ENCODE data around the gene FBXO17. TPM values are rescaled to one million over a fixed set of nuclear protein-coding genes. Genes with fewer than 3 reads are reported as not detected.
A peak's percentile ranks its signal among the peaks of the same experiment; 100 is the strongest.

Gene FBXO17
- total RNA-seq, 3 donors from 2014 or later (not counting 1 experiment from before 2014, with no cell fraction given) = not detected

DNA sequence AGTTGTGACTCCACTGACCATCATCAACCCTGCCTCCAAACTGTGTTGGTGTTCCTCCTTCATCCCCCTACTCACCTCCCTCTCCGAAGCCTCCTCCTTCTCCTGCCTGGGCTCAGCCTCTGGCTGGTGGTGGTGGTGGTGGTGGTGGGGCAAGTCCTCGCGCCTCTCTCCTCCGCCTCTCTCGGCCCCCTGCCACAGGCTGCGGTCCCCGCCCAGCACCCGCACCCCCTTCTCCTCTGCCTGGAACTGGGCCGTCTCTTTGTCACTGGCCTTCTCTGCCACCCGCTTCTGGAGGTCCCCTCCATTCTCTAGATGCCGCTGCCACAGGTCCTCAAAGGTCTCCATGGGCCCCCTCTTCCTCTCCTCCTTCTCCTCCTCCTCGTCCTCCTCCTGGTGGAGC lies 65.1 kb downstream of the FBXO17 start:
- intact Hi-C loops (cut with micrococcal nuclease) = no loop called here
- ATAC-seq = no peak
- Mint-ChIP-seq H3K9me3 (no peaks in the 10 kb centered on the region), H3K36me3 (no peaks in the 10 kb centered on the region), H3K27ac (peak overlapping the region in 1 of 2 donors; percentile 31), H3K4me1 (peaks cover 16 to 42% of the 10 kb centered on the region in 2 donors), H3K27me3 (ENCODE audit: low read depth in 2 of 2) (no peaks in the 10 kb centered on the region), H3K4me3 (peak overlapping the region; percentile 45)
- no peak for DNase-seq
- no peaks in the 10 kb centered on the region for H3K27me3 ChIP-seq (ENCODE audit: control insufficient read depth, insufficient read depth, low read length)
- H3K9me3 ChIP-seq (ENCODE audit: control insufficient read depth, insufficient read depth, low read length) = no peaks in the 10 kb centered on the region
- H3K27ac ChIP-seq (ENCODE audit: low read length) = no peak overlapping the region
- H3K4me1 ChIP-seq (ENCODE audit: control insufficient read depth, insufficient read depth, low read length) = peaks cover 25% of the 10 kb centered on the region
- no peak overlapping the region for H3K4me3 ChIP-seq (ENCODE audit: low read length)
- TF ChIP-seq, protein P1, sequence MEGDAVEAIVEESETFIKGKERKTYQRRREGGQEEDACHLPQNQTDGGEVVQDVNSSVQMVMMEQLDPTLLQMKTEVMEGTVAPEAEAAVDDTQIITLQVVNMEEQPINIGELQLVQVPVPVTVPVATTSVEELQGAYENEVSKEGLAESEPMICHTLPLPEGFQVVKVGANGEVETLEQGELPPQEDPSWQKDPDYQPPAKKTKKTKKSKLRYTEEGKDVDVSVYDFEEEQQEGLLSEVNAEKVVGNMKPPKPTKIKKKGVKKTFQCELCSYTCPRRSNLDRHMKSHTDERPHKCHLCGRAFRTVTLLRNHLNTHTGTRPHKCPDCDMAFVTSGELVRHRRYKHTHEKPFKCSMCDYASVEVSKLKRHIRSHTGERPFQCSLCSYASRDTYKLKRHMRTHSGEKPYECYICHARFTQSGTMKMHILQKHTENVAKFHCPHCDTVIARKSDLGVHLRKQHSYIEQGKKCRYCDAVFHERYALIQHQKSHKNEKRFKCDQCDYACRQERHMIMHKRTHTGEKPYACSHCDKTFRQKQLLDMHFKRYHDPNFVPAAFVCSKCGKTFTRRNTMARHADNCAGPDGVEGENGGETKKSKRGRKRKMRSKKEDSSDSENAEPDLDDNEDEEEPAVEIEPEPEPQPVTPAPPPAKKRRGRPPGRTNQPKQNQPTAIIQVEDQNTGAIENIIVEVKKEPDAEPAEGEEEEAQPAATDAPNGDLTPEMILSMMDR (IDR thresholded peaks at IDR 0.05) = no peak
- H3K36me3 ChIP-seq (ENCODE audit: control insufficient read depth, insufficient read depth, low read length) = peaks cover 19% of the 10 kb centered on the region
- 99% methylated on average over 11 of the region's 12 CpGs for WGBS (ENCODE audit: insufficient coverage)

DNA sequence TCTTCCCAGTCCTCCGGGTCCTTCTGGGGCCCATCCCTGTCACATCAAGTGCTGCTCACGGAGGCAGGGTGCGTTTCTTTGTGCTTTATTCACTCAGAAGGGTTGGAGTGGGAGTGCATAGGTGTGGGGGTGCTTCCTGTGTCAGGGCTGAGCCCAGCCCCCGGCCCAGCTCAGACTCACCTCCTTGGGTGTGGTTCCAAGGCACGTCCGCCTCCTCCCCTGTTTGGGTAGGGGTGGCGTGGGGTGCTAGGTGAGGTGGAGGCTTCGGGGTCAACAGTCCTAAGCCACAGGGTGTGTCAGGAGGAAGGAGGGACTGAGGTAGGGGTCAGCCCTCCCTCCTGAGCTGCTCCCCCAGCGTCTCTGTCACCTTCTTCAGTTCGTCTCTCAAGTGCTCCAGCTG lies 66.6 kb downstream of the FBXO17 start:
- Mint-ChIP-seq H3K4me3 (peak overlapping the region; percentile 37), H3K27ac (peak overlapping the region; percentile 84 to 85), H3K27me3 (ENCODE audit: low read depth in 2 of 2) (no peaks in the 10 kb centered on the region), H3K4me1 (peaks cover 24 to 51% of the 10 kb centered on the region in 2 donors), H3K36me3 (no peaks in the 10 kb centered on the region), H3K9me3 (no peaks in the 10 kb centered on the region)
- peaks cover 25% of the 10 kb centered on the region for H3K4me1 ChIP-seq (ENCODE audit: control insufficient read depth, insufficient read depth, low read length)
- intact Hi-C loops (cut with micrococcal nuclease) = no loop called here
- peak in 1 of 2 donors; percentile 25 for DNase-seq
- H3K27me3 ChIP-seq (ENCODE audit: control insufficient read depth, insufficient read depth, low read length) = no peaks in the 10 kb centered on the region
- no peaks in the 10 kb centered on the region for H3K9me3 ChIP-seq (ENCODE audit: control insufficient read depth, insufficient read depth, low read length)
- peak overlapping the region; percentile 64 for H3K27ac ChIP-seq (ENCODE audit: low read length)
- WGBS (ENCODE audit: insufficient coverage) = 41% methylated on average over 10 of the region's 10 CpGs
- TF ChIP-seq, protein P1 (IDR thresholded peaks at IDR 0.05) = no peak
- H3K36me3 ChIP-seq (ENCODE audit: control insufficient read depth, insufficient read depth, low read length) = peaks cover 25% of the 10 kb centered on the region
- ATAC-seq = peak; percentile 37 to 51 (median 38)
- no peak overlapping the region for H3K4me3 ChIP-seq (ENCODE audit: low read length)

DNA sequence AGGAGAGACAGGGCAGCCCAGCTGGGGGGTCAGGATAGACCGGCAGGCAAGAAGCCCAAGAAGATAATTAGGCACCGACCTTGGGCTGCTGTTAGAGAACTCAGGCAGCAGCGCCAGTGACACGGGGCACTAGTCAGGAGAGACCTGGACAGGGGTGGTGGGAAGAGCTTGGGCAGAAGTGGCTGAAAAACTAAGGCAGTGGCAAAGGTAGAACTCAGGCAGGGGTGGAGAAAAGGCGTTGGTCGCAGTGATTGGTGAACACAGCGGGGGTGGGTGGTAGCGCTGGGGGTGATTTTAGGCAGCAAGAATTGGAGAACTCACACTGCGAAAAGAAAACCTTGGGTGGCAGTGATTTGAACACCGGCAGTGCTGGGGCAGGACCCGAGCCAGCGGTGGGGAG lies 67.9 kb downstream of the FBXO17 start:
- intact Hi-C loops (cut with micrococcal nuclease) = no loop called here
- Mint-ChIP-seq H3K27me3 (ENCODE audit: low read depth in 2 of 2) (no peaks in the 10 kb centered on the region), H3K4me1 (peaks cover 18 to 44% of the 10 kb centered on the region in 2 donors), H3K36me3 (no peaks in the 10 kb centered on the region), H3K9me3 (no peaks in the 10 kb centered on the region), H3K4me3 (peak overlapping the region; percentile 52), H3K27ac (peak overlapping the region; percentile 84 to 85)
- Histone ChIP-seq H3K4me3 (ENCODE audit: low read length) (no peak overlapping the region), H3K27ac (ENCODE audit: low read length) (no peak overlapping the region), H3K36me3 (ENCODE audit: control insufficient read depth, insufficient read depth, low read length) (peaks cover 27% of the 10 kb centered on the region), H3K9me3 (ENCODE audit: control insufficient read depth, insufficient read depth, low read length) (no peaks in the 10 kb centered on the region), H3K27me3 (ENCODE audit: control insufficient read depth, insufficient read depth, low read length) (no peaks in the 10 kb centered on the region), H3K4me1 (ENCODE audit: control insufficient read depth, insufficient read depth, low read length) (peaks cover 23% of the 10 kb centered on the region)
- ATAC-seq (no peak), DNase-seq (no peak)
- WGBS (ENCODE audit: insufficient coverage) = 97% methylated on average over 12 of the region's 12 CpGs
- TF ChIP-seq, protein P1 (IDR thresholded peaks at IDR 0.05) = no peak

DNA sequence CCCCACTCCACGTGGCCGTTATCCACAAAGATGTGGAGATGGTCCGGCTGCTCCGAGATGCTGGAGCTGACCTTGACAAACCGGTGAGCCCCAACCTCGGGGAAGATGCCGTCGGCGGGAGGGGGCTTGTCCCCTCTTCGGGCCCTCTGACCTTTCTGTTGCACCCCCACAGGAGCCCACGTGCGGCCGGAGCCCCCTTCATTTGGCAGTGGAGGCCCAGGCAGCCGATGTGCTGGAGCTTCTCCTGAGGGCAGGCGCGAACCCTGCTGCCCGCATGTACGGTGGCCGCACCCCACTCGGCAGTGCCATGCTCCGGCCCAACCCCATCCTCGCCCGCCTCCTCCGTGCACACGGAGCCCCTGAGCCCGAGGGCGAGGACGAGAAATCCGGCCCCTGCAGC lies 68.3 kb downstream of the FBXO17 start:
- no peak overlapping the region for H3K4me3 Mint-ChIP-seq
- H3K9me3 Mint-ChIP-seq = no peaks in the 10 kb centered on the region
- intact Hi-C loops (cut with micrococcal nuclease) = no loop called here
- DNase-seq (no peak), ATAC-seq (no peak)
- H3K27me3 Mint-ChIP-seq (ENCODE audit: low read depth in 2 of 2) = no peaks in the 10 kb centered on the region
- Histone ChIP-seq H3K36me3 (ENCODE audit: control insufficient read depth, insufficient read depth, low read length) (peaks cover 27% of the 10 kb centered on the region), H3K27ac (ENCODE audit: low read length) (no peak overlapping the region), H3K4me1 (ENCODE audit: control insufficient read depth, insufficient read depth, low read length) (peaks cover 22% of the 10 kb centered on the region), H3K27me3 (ENCODE audit: control insufficient read depth, insufficient read depth, low read length) (no peaks in the 10 kb centered on the region), H3K4me3 (ENCODE audit: low read length) (no peak overlapping the region), H3K9me3 (ENCODE audit: control insufficient read depth, insufficient read depth, low read length) (no peaks in the 10 kb centered on the region)
- TF ChIP-seq, protein P1 (IDR thresholded peaks at IDR 0.05) = no peak
- peaks cover 16 to 41% of the 10 kb centered on the region in 2 donors for H3K4me1 Mint-ChIP-seq
- H3K36me3 Mint-ChIP-seq = no peaks in the 10 kb centered on the region
- H3K27ac Mint-ChIP-seq = peak overlapping the region; percentile 84 to 85
- 97% methylated on average over 29 of the region's 29 CpGs for WGBS (ENCODE audit: insufficient coverage)

Measured in natural killer cell (primary cell).